SU-DHL-6 (cell line): ENCODE results near the gene MAP6D1.

Experiments
- EZH2phosphoT487 ChIP-seq: fragments of 200-600 bp; sonication (generic), shearing (Covaris generic); conservative IDR thresholded peaks from 2 replicates; pipeline ENCODE4 v1.6.1; 2018; ENCODE audit warnings: mild to moderate bottlenecking, antibody characterized with exemption, low read length, moderate library complexity, mixed read lengths
- TF ChIP-seq, protein P1 (sequence below): fragments of 200-600 bp; sonication (generic); IDR thresholded peaks from one replicate; pipeline ENCODE4 v1.5.1; 2017; ENCODE audit warnings: antibody characterized with exemption, mild to moderate bottlenecking, low read length, moderate library complexity; ENCODE audit not compliant: insufficient read depth, poor library complexity, severe bottlenecking

DNA sequence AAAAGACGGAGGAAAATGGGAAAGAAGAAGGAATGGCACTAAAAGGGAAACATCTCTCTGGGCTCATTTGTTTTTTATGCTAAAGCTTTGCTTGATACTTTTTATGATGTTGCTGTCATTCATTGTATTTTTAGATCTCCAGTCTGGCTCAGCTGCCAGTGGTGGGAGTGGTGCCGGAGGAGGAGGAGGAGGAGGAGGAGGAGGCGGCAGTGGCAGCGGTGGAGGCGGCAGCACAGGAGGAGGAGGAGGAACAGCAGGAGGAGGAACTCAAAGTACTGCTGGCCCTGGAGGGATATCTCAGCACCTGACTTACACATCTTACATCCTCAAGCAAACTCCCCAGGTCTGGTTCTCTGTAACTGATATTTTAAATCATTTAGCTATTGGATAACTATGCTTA is 49.6 kb downstream of the MAP6D1 start:
- TF ChIP-seq, protein P1, sequence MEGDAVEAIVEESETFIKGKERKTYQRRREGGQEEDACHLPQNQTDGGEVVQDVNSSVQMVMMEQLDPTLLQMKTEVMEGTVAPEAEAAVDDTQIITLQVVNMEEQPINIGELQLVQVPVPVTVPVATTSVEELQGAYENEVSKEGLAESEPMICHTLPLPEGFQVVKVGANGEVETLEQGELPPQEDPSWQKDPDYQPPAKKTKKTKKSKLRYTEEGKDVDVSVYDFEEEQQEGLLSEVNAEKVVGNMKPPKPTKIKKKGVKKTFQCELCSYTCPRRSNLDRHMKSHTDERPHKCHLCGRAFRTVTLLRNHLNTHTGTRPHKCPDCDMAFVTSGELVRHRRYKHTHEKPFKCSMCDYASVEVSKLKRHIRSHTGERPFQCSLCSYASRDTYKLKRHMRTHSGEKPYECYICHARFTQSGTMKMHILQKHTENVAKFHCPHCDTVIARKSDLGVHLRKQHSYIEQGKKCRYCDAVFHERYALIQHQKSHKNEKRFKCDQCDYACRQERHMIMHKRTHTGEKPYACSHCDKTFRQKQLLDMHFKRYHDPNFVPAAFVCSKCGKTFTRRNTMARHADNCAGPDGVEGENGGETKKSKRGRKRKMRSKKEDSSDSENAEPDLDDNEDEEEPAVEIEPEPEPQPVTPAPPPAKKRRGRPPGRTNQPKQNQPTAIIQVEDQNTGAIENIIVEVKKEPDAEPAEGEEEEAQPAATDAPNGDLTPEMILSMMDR, result no peak
- no peak for TF ChIP-seq EZH2phosphoT487
